Ecto neural progenitor cell (in vitro differentiated cells): Measurements from ENCODE around the gene SRPX2.
"Not testable (repeated sequence)": the region's sequence is repeated elsewhere in the genome, so short reads cannot be mapped to it uniquely, and the experiment has no call there.

Source experiments
- DNase-seq: peaks from one replicate; pipeline ENCODE4 v3.0.0-alpha.2; 2018; ENCODE audit warnings: low spot score

The SRPX2 gene

DNA sequence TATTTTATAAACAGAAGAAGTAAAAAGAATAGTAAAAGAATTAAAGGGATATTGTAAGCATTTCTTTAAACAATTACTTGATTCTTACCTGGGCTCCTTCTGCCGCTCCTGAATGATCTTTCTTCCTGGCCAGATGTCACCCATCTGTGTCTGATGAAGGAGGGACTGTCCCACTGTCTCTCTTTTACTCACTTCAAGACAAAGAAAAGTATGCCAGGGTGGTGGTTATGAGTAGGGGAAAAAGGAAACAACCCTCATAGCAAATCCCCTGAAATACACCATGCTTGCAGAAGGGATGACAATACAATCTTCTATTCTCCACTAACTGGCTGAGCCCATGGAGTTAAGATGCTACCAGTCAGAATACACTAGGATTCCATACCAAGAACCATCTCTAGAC, 56.8 kb downstream of the SRPX2 start:
- no peak for DNase-seq

DNA sequence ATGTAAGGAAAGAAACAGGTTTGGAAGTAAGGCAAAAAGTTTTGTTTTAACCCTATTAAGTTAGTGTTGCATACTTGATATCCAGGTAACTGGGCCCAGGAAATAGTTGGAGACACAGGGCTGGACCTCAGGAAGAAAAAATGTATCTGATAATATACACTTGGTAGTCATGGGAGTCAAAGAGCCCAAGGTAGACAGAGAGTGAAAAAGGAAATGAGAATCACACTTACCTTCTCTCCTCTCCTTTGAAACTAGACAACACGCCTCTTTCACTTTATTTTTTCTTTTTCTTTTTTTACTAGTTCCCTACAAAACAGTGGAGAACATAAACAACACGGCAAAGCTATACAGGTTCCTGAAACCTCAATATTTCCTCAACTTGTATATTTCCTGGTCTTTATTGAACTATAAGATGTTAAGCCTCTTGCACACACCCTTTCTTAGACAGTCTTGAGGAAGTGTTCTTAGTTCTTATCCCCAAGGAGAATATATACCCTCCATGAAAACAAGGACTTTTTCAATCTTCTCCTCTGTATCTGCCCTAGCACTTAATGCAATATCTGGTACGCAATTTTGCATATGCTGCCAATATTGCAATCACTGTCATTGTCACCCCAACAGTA, 60.7 kb downstream of the SRPX2 start:
- DNase-seq, result no peak

DNA sequence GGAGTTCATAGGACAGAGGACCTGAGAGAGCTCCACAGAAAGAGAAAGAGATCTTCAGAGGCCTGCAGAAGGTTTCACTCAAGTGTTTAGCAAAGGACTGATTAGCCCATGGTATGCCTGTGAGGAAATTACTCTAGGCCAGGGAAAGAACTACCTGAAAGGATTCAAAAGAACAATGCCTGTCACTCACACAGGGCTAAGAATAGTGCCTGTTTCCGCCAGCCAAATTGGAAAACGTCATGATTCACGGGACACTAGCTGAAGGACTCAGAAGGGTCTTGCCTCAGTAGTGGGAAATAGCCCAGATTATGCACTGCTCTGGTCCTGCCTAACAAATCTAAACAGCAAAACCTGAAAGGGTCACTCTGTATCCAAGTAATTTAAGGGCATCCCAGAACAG, 66.8 kb downstream of the SRPX2 start:
- no peak for DNase-seq

DNA sequence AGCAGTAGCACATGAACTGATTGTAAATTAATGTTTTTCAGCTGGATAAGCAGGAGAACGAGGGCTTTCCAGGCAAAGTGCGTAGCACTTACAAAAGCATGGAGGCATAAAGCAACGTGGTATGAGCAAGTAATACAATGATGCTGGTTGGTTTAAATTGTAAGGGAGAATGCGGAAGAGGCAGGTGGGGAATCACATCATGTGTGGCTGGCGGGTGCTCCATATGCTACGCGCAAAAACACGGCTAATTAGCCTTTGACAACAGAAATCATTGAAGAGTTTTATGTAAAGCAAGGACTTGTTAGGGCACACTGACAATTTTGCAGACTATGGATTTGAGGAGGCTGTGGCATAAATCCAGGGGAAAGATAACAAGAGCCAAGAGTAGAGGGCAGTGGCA, 73.4 kb downstream of the SRPX2 start:
- no peak for DNase-seq

DNA sequence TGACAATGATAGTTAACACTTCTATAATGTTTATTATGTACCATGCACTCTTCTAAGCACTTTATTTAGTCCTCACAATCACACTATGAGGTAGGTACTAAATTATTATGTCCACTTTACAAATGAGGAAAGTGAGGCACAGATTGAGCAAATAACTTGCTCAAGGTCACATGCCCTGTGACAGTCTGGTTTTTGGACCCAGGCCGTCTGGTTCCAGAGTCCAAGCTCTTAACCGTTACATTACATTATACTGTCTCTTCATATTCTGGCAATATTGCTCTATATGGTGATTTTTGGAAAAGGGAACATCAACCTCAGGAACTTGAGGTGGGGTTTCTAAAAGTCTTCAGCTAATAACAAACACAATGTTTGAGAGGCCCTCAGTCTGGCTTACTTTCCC, 75.1 kb downstream of the SRPX2 start:
- DNase-seq, result no peak

DNA sequence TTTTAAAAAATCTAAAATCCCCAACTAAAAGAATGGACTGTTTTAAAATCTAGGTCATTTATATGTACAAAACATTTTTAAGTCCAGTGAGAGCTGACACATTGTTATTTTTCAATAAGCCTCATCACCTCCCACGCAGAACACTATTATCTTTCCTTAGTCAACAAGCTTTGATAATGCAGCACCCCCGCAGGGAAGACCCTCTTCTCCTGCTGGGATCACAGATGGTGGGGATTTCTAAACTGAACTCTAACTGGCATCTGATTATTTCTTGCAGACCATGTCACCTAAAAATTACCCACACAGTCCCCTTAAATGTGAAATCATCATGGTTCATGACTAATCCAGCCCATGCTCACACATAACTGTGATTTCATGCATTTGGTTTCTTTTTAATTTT, 76.3 kb downstream of the SRPX2 start:
- no peak for DNase-seq

DNA sequence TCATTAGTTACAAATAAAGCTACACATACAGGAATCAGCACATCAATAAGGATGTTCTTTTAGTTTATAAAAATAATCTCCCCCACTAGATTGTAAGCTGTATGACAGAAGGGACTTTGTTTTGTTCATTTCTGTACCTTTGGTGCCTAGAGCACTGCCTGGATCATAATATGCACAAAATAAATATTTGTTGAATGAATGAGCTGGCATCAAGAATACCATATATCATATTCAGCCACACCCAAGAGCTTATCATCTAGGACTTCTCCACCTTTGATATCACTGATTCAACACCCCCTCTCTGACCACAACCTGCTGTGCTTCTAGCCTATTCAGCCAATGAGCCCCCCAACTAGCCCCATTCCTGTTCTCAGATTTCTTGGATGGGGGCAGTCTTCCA, 77.3 kb downstream of the SRPX2 start:
- no peak for DNase-seq

DNA sequence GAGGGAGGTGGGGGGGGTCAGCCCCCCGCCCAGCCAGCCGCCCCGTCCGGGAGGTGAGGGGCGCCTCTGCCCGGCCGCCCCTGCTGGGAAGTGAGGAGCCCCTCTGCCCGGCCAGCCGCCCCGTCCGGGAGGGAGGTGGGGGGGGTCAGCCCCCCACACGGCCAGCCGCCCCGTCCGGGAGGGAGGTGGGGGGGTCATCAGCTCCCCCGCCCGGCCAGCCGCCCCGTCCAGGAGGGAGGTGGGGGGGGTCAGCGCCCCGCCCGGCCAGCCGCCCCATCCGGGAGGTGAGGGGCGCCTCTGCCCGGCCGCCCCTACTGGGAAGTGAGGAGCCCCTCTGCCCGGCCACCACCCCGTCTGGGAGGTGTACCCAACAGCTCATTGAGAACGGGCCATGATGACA, 80.0 kb downstream of the SRPX2 start:
- not testable (repeated sequence) for DNase-seq
